Activated T-helper 17 cell treated with anti-CD3 and anti-CD28 coated beads, Interleukin-2, amount 50 U/mL, for 72 hours (primary cell): Measurements from ENCODE around the gene LGI4. TPM values are rescaled to one million over a fixed set of nuclear protein-coding genes. Genes with fewer than 3 reads are reported as not detected.

Experiments used
- ATAC-seq: fragments of 150-1000 bp; cut with Tn5 transposase; replicated peaks from 2 replicates; pipeline ENCODE4 v1.10.0; 2021; ENCODE audit warnings: mild to moderate bottlenecking, moderate library complexity
- H3K27ac Mint-ChIP-seq: one replicate; pipeline ENCODE4 v1.8.0; 2022; ENCODE audit warnings: mixed read lengths
- H3K27me3 Mint-ChIP-seq: one replicate; pipeline ENCODE4 v1.8.0; 2022; ENCODE audit warnings: mixed read lengths
- H3K36me3 Mint-ChIP-seq: one replicate; pipeline ENCODE4 v1.8.0; 2022; ENCODE audit warnings: low read depth, mild to moderate bottlenecking, mixed read lengths
- H3K4me1 Mint-ChIP-seq: one replicate; pipeline ENCODE4 v1.8.0; 2022; ENCODE audit warnings: mixed read lengths
- H3K4me3 Mint-ChIP-seq: one replicate; pipeline ENCODE4 v1.8.0; 2022; ENCODE audit warnings: mild to moderate bottlenecking, mixed read lengths
- H3K9me3 Mint-ChIP-seq: one replicate; pipeline ENCODE4 v1.8.0; 2022; ENCODE audit warnings: mixed read lengths
- total RNA-seq, 2 donors: library from RNA; stranded (reverse); gene quantifications; one replicate each; pipeline ENCODE4 v1.2.3, GENCODE V29; 2022

LGI4 gene
- total RNA-seq = 1 to 10 TPM in 1 of 2 donors, not detected in 1; 1.9 TPM

- H3K4me1 Mint-ChIP-seq = peaks cover 5% of the 10 kb centered on the region
- H3K9me3 Mint-ChIP-seq = peaks cover 8% of the 10 kb centered on the region
- H3K27me3 Mint-ChIP-seq = no peaks in the 10 kb centered on the region
- ATAC-seq = no peak
- no peak within 1 kb of the TSS for H3K4me3 Mint-ChIP-seq
- H3K36me3 Mint-ChIP-seq = no peaks in the 10 kb centered on the region
- H3K27ac Mint-ChIP-seq = no peak within 1 kb of the TSS
These were observed at the start of gene LGI4 for GRCh38 chr19:35134601-35135242. TSS of gene LGI4 (minus strand) at chr19:35135059. CDS start at chr19:35134680, 379 bp downstream.

GRCh38 chr19:35184267-35184666 is 49.4 kb upstream of the LGI4 start:
- H3K27me3 Mint-ChIP-seq = no peaks in the 10 kb centered on the region
- ATAC-seq = no peak
- H3K4me1 Mint-ChIP-seq = peaks cover 10% of the 10 kb centered on the region
- H3K36me3 Mint-ChIP-seq = no peaks in the 10 kb centered on the region
- no peaks in the 10 kb centered on the region for H3K9me3 Mint-ChIP-seq
- H3K4me3 Mint-ChIP-seq = no peak overlapping the region
- H3K27ac Mint-ChIP-seq = no peak overlapping the region

GRCh38 chr19:35181387-35181786 is 46.5 kb upstream of the LGI4 start:
- H3K4me1 Mint-ChIP-seq = peaks cover 14% of the 10 kb centered on the region
- peaks cover 4% of the 10 kb centered on the region for H3K9me3 Mint-ChIP-seq
- no peaks in the 10 kb centered on the region for H3K36me3 Mint-ChIP-seq
- H3K4me3 Mint-ChIP-seq = no peak overlapping the region
- no peak for ATAC-seq
- H3K27me3 Mint-ChIP-seq = no peaks in the 10 kb centered on the region
- H3K27ac Mint-ChIP-seq = peak overlapping the region; percentile 44

- H3K9me3 Mint-ChIP-seq = peaks cover 4% of the 10 kb centered on the region
- H3K4me1 Mint-ChIP-seq = peaks cover 10% of the 10 kb centered on the region
- H3K27me3 Mint-ChIP-seq = no peaks in the 10 kb centered on the region
- ATAC-seq = no peak
- H3K36me3 Mint-ChIP-seq = no peaks in the 10 kb centered on the region
- no peak overlapping the region for H3K27ac Mint-ChIP-seq
- peak overlapping the region; percentile 3 for H3K4me3 Mint-ChIP-seq
These were observed 45.0 kb upstream of the LGI4 start for GRCh38 chr19:35179830-35180229.

- no peak overlapping the region for H3K27ac Mint-ChIP-seq
- no peaks in the 10 kb centered on the region for H3K36me3 Mint-ChIP-seq
- no peaks in the 10 kb centered on the region for H3K27me3 Mint-ChIP-seq
- H3K4me3 Mint-ChIP-seq = no peak overlapping the region
- no peak for ATAC-seq
- peaks cover 4% of the 10 kb centered on the region for H3K9me3 Mint-ChIP-seq
- H3K4me1 Mint-ChIP-seq = peaks cover 15% of the 10 kb centered on the region
These were observed 43.8 kb upstream of the LGI4 start for GRCh38 chr19:35178701-35179100.

- Mint-ChIP-seq H3K4me1 (peaks cover 15% of the 10 kb centered on the region), H3K27me3 (no peaks in the 10 kb centered on the region), H3K36me3 (no peaks in the 10 kb centered on the region), H3K9me3 (peaks cover 4% of the 10 kb centered on the region), H3K27ac (peak overlapping the region; percentile 20), H3K4me3 (no peak overlapping the region)
- ATAC-seq = peak; percentile 51
These were observed 42.8 kb upstream of the LGI4 start for GRCh38 chr19:35177377-35178274.

- H3K27me3 Mint-ChIP-seq = no peaks in the 10 kb centered on the region
- peaks cover 14% of the 10 kb centered on the region for H3K36me3 Mint-ChIP-seq
- H3K4me3 Mint-ChIP-seq = no peak overlapping the region
- no peak for ATAC-seq
- no peak overlapping the region for H3K27ac Mint-ChIP-seq
- H3K4me1 Mint-ChIP-seq = peaks cover 15% of the 10 kb centered on the region
- peaks cover 4% of the 10 kb centered on the region for H3K9me3 Mint-ChIP-seq
These were observed 41.3 kb upstream of the LGI4 start for GRCh38 chr19:35176181-35176570.

- Mint-ChIP-seq H3K27ac (peak overlapping the region; percentile 59), H3K27me3 (no peaks in the 10 kb centered on the region), H3K4me1 (peaks cover 11% of the 10 kb centered on the region), H3K36me3 (peaks cover 34% of the 10 kb centered on the region), H3K9me3 (peaks cover 4% of the 10 kb centered on the region), H3K4me3 (no peak overlapping the region)
- no peak for ATAC-seq
These were observed 39.4 kb upstream of the LGI4 start for GRCh38 chr19:35174226-35174625.

- no peaks in the 10 kb centered on the region for H3K9me3 Mint-ChIP-seq
- H3K4me1 Mint-ChIP-seq = peaks cover 20% of the 10 kb centered on the region
- no peak for ATAC-seq
- no peaks in the 10 kb centered on the region for H3K27me3 Mint-ChIP-seq
- no peak overlapping the region for H3K4me3 Mint-ChIP-seq
- peak overlapping the region; percentile 46 for H3K27ac Mint-ChIP-seq
- peaks cover 59% of the 10 kb centered on the region for H3K36me3 Mint-ChIP-seq
These were observed 36.9 kb upstream of the LGI4 start for GRCh38 chr19:35171730-35172129.

GRCh38 chr19:35170359-35171061 is 35.7 kb upstream of the LGI4 start:
- no peaks in the 10 kb centered on the region for H3K27me3 Mint-ChIP-seq
- peaks cover 4% of the 10 kb centered on the region for H3K9me3 Mint-ChIP-seq
- H3K4me3 Mint-ChIP-seq = no peak overlapping the region
- peaks cover 29% of the 10 kb centered on the region for H3K4me1 Mint-ChIP-seq
- H3K36me3 Mint-ChIP-seq = peaks cover 71% of the 10 kb centered on the region
- ATAC-seq = no peak
- peak overlapping the region; percentile 85 for H3K27ac Mint-ChIP-seq

GRCh38 chr19:35169221-35169995 is 34.5 kb upstream of the LGI4 start:
- Mint-ChIP-seq H3K27ac (peak overlapping the region; percentile 85), H3K4me1 (peaks cover 33% of the 10 kb centered on the region)

GRCh38 chr19:35168196-35168595 is 33.3 kb upstream of the LGI4 start:
- Mint-ChIP-seq H3K9me3 (peaks cover 4% of the 10 kb centered on the region), H3K4me1 (peaks cover 30% of the 10 kb centered on the region), H3K4me3 (no peak overlapping the region), H3K27ac (peak overlapping the region; percentile 85), H3K27me3 (no peaks in the 10 kb centered on the region), H3K36me3 (peaks cover 94% of the 10 kb centered on the region)
- ATAC-seq = no peak

More at GRCh38 chr19:35169221-35169995, 34.5 kb upstream of the LGI4 start:
- peak overlapping the region; percentile 40 for H3K4me3 Mint-ChIP-seq
- peak; percentile 77 for ATAC-seq
- peaks cover 82% of the 10 kb centered on the region for H3K36me3 Mint-ChIP-seq
- H3K9me3 Mint-ChIP-seq = peaks cover 4% of the 10 kb centered on the region
- H3K27me3 Mint-ChIP-seq = no peaks in the 10 kb centered on the region

- H3K4me1 Mint-ChIP-seq = peaks cover 30% of the 10 kb centered on the region
- ATAC-seq = no peak
- no peaks in the 10 kb centered on the region for H3K27me3 Mint-ChIP-seq
- peaks cover 4% of the 10 kb centered on the region for H3K9me3 Mint-ChIP-seq
- H3K36me3 Mint-ChIP-seq = peaks cover 100% of the 10 kb centered on the region
- peak overlapping the region; percentile 85 for H3K27ac Mint-ChIP-seq
- peak overlapping the region; percentile 50 for H3K4me3 Mint-ChIP-seq
These were observed 32.6 kb upstream of the LGI4 start for GRCh38 chr19:35167251-35168119.
